ENCODE results near the gene PTK7.
A peak's percentile ranks its signal among the peaks of the same experiment; 100 is the strongest.

PTK7 gene

DNA sequence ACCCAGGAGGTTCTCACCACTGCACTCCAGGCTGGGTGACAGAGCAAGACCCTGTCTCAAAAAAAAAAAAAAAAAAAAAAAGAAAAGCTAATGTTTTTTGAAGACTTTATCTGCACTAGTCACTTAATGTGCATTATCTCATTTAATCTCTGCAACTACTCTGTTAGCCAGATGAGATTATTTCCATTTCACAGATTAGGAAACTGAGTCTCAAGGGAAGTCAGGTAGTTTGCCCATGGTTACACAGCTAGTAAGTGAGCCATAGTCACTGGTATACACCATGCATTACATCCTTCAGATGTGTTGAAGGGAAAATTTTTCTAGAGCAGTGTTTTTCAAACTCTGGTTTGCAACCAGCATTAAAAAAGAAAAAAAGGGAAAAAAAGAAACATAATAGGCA is 87.8 kb downstream of the PTK7 start:
- no peak overlapping the region for H3K4me3 ChIP-seq (ENCODE audit: low read depth, low read length)
- DNase-seq (ENCODE audit: low read depth), result no peak
- TF ChIP-seq, protein P1, sequence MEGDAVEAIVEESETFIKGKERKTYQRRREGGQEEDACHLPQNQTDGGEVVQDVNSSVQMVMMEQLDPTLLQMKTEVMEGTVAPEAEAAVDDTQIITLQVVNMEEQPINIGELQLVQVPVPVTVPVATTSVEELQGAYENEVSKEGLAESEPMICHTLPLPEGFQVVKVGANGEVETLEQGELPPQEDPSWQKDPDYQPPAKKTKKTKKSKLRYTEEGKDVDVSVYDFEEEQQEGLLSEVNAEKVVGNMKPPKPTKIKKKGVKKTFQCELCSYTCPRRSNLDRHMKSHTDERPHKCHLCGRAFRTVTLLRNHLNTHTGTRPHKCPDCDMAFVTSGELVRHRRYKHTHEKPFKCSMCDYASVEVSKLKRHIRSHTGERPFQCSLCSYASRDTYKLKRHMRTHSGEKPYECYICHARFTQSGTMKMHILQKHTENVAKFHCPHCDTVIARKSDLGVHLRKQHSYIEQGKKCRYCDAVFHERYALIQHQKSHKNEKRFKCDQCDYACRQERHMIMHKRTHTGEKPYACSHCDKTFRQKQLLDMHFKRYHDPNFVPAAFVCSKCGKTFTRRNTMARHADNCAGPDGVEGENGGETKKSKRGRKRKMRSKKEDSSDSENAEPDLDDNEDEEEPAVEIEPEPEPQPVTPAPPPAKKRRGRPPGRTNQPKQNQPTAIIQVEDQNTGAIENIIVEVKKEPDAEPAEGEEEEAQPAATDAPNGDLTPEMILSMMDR (IDR thresholded peaks at IDR 0.05; ENCODE audit: low read depth, low read length), result no peak
- TF ChIP-seq MYC (IDR thresholded peaks at IDR 0.05; ENCODE audit: low read depth, low read length), result no peak
- TF ChIP-seq, protein P2, sequence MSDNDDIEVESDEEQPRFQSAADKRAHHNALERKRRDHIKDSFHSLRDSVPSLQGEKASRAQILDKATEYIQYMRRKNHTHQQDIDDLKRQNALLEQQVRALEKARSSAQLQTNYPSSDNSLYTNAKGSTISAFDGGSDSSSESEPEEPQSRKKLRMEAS (IDR thresholded peaks at IDR 0.05; ENCODE audit: low read depth, low read length), result no peak
- no peak for TF ChIP-seq POLR2A (IDR thresholded peaks at IDR 0.05; ENCODE audit: extremely low read depth, insufficient read length)

DNA sequence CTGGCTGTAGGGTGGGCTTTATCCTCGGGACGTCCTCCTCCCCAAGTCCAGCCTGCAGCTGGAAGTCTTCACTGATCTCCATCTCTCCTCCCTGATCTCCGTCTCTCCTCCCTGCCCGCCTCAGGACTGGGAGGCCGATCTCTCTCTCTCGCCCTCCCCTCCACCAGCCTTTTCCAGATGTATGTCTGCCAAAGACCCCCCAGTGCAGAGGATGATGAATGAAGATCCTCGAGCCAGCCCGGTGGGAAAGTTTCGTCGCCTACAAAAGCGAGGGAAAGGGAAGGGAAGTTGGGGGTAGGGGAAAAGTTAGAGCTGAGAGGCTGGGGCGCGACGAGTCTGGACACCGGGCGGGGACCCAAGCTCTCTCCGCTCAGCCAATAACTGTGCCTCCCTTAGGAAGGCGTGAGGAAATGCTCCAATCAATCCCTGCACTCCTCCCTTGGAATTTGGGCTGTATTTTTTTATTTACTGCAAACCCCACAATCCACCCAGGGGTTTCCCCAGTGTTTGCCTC is 94.4 kb downstream of the PTK7 start:
- H3K4me3 ChIP-seq (ENCODE audit: low read depth, low read length), result peak overlapping the region; percentile 66
- no peak for DNase-seq (ENCODE audit: low read depth)
- TF ChIP-seq, protein P2 (IDR thresholded peaks at IDR 0.05; ENCODE audit: low read depth, low read length), result no peak
- TF ChIP-seq POLR2A (IDR thresholded peaks at IDR 0.05; ENCODE audit: extremely low read depth, insufficient read length), result no peak
- TF ChIP-seq, protein P1 (IDR thresholded peaks at IDR 0.05; ENCODE audit: low read depth, low read length), result no peak
- TF ChIP-seq MYC (IDR thresholded peaks at IDR 0.05; ENCODE audit: low read depth, low read length), result no peak

DNA sequence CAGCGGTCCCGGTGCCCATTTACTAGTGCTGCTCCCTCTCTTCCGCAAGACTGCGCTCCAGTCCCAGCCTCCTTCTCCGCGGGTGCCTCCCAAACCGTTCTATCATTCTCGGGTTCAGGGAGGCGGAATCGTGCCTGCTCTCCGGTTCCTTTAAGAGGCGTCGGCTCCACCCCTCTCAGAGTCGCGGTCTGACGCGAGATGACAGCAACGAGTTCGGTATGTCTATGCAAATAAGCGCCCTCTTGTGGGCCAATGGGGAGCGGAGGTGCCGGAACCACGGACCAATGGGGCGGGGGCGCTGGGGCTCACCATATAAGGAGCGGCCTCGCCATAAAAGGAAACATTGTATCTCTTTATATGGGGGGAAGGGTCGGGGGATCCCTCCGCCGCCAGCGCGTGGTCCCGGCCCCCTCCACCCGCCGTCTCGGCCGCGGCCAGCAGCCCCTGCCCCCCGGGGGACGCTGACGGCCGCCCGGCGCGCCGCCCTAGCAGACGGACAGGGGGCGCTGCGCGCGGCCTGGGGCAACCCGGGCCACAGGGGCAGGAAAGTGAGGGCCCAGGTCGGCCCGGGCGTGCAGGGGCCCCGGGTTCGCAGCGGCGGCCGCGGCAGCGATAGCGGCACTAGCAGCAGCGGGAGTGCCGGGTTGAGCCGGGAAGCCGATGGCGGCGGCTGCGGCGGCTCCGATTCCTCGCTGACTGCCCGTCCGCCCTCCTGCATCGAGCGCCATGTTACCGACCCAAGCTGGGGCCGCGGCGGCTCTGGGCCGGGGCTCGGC is 95.0 kb downstream of the PTK7 start, which contains the start of gene SRF:
TSS of gene SRF (plus strand) at position 339 of the 776 bp plus-strand sequence. CDS start at position 727, 388 bp downstream.
- H3K4me3 ChIP-seq (ENCODE audit: low read depth, low read length), result peak within 1 kb of the TSS; percentile 74
- peak; percentile 100 for DNase-seq (ENCODE audit: low read depth)
- peak; percentile 43 for TF ChIP-seq POLR2A (IDR thresholded peaks at IDR 0.05; ENCODE audit: extremely low read depth, insufficient read length)
- TF ChIP-seq, protein P2 (IDR thresholded peaks at IDR 0.05; ENCODE audit: low read depth, low read length), result peak; percentile 67
- TF ChIP-seq, protein P1 (IDR thresholded peaks at IDR 0.05; ENCODE audit: low read depth, low read length), result peak; percentile 42
- TF ChIP-seq MYC (IDR thresholded peaks at IDR 0.05; ENCODE audit: low read depth, low read length), result no peak; the same call in none of the 2 replicates

DNA sequence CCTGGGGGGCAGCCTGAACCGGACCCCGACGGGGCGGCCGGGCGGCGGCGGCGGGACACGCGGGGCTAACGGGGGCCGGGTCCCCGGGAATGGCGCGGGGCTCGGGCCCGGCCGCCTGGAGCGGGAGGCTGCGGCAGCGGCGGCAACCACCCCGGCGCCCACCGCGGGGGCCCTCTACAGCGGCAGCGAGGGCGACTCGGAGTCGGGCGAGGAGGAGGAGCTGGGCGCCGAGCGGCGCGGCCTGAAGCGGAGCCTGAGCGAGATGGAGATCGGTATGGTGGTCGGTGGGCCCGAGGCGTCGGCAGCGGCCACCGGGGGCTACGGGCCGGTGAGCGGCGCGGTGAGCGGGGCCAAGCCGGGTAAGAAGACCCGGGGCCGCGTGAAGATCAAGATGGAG is 95.6 kb downstream of the PTK7 start:
- TF ChIP-seq MYC (IDR thresholded peaks at IDR 0.05; ENCODE audit: low read depth, low read length), result no peak
- TF ChIP-seq, protein P1 (IDR thresholded peaks at IDR 0.05; ENCODE audit: low read depth, low read length), result no peak
- no peak for TF ChIP-seq POLR2A (IDR thresholded peaks at IDR 0.05; ENCODE audit: extremely low read depth, insufficient read length)
- peak overlapping the region; percentile 74 for H3K4me3 ChIP-seq (ENCODE audit: low read depth, low read length)
- DNase-seq (ENCODE audit: low read depth), result no peak

DNA sequence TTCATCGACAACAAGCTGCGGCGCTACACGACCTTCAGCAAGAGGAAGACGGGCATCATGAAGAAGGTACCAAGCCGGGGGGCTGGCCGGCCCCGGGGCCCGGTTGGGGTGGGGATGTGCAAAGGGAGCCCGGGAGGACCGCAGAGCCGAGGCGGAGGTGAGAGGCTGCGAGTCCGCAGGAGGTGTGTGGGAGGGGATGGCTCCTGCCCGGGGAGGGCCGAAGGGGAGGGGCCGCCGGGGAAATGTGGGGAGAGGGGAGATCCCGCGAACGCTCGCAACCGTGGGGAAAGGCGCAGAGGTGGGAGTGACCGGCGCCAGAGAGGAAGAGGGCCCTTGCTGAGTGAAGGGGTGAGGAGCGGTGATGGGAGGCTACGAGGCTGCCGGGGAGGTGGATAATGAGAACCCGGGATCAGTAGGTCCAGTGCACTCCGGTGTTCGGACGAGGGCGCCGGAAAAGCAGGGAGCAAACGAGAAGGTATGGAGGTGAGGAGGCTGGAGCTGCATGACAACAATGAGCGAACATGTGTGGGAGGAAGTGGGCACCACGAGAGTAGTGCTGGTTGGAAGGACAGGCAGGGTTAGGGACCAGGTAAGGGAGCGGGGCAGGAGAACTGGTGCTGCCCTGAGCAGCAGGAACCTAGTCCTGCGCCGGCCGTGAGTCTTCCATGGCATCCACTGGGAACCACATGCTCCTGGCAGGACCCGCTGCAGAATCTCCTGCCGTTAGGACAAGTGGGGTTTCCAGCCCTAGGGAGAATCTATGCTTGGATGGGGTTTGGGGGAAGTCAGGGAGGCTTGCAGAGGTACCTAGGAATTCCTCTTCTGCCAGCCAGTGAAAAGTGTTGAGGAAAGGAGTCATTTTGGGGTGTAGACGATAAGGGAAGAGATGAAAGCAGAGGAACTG is 96.2 kb downstream of the PTK7 start:
- TF ChIP-seq, protein P2 (IDR thresholded peaks at IDR 0.05; ENCODE audit: low read depth, low read length), result peak; percentile 29; the same call in 1 of the 2 replicates
- TF ChIP-seq, protein P1 (IDR thresholded peaks at IDR 0.05; ENCODE audit: low read depth, low read length), result no peak
- TF ChIP-seq POLR2A (IDR thresholded peaks at IDR 0.05; ENCODE audit: extremely low read depth, insufficient read length), result peak; percentile 19
- peak; percentile 36; the same call in 1 of the 2 replicates for TF ChIP-seq MYC (IDR thresholded peaks at IDR 0.05; ENCODE audit: low read depth, low read length)
- DNase-seq (ENCODE audit: low read depth), result peak; percentile 61
- H3K4me3 ChIP-seq (ENCODE audit: low read depth, low read length), result peak overlapping the region; percentile 74

Data from NB4 (cell line).